HL-60 (cell line): ENCODE measurements around the gene CCL27.

Experiments used
- POLR2AphosphoS5 ChIP-seq: IDR thresholded peaks from 2 replicates; pipeline ENCODE4 v1.6.1; 2012; ENCODE audit warnings: low read depth
- REST ChIP-seq: IDR thresholded peaks from 2 replicates; pipeline ENCODE4 v1.6.1; 2012; ENCODE audit warnings: low read depth; ENCODE audit not compliant: insufficient replicate concordance
- TF ChIP-seq, protein P1 (sequence below): IDR thresholded peaks from one replicate; pipeline ENCODE4 v1.5.1; 2011; ENCODE audit warnings: low read length, control low read depth, inconsistent platforms; ENCODE audit not compliant: insufficient read depth

- TF ChIP-seq, protein P1, sequence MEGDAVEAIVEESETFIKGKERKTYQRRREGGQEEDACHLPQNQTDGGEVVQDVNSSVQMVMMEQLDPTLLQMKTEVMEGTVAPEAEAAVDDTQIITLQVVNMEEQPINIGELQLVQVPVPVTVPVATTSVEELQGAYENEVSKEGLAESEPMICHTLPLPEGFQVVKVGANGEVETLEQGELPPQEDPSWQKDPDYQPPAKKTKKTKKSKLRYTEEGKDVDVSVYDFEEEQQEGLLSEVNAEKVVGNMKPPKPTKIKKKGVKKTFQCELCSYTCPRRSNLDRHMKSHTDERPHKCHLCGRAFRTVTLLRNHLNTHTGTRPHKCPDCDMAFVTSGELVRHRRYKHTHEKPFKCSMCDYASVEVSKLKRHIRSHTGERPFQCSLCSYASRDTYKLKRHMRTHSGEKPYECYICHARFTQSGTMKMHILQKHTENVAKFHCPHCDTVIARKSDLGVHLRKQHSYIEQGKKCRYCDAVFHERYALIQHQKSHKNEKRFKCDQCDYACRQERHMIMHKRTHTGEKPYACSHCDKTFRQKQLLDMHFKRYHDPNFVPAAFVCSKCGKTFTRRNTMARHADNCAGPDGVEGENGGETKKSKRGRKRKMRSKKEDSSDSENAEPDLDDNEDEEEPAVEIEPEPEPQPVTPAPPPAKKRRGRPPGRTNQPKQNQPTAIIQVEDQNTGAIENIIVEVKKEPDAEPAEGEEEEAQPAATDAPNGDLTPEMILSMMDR, result no peak
- TF ChIP-seq POLR2AphosphoS5 (peak; percentile 88), REST (peak; percentile 26)
Observed at GRCh38 chr9:34665381-34666250, 3.2 kb upstream of the CCL27 start.
